OCI-LY7 (cell line): Measurements from ENCODE around the gene BHMT2.

Experiments
- CTCF ChIP-seq: fragments of 200-600 bp; sonication (generic); conservative IDR thresholded peaks from 2 replicates; pipeline ENCODE4 v1.5.1; 2014; ENCODE audit warnings: mild to moderate bottlenecking, antibody characterized with exemption, low read length, moderate library complexity, mixed read lengths
- EZH2phosphoT487 ChIP-seq: fragments of 200-600 bp; sonication (generic); IDR thresholded peaks from 2 replicates; pipeline ENCODE4 v1.6.1; 2018; ENCODE audit warnings: low read depth, borderline replicate concordance, mild to moderate bottlenecking, mixed run types, antibody characterized with exemption, low read length, moderate library complexity, mixed read lengths

- TF ChIP-seq EZH2phosphoT487 (no peak), CTCF (no peak)
Measured at GRCh38 chr5:79048437-79048836, 21.1 kb upstream of the BHMT2 start.
